NCI-H345 (cell line): ENCODE measurements around the gene ZAP70.
A peak's percentile ranks its signal among the peaks of the same experiment; 100 is the strongest.

Experiments used
- DNase-seq: peaks from one replicate; lab custom pipeline; 2025; lab: John Stamatoyannopoulos, UW

Gene ZAP70

GRCh38 chr2:97717613-97717995, 4.2 kb downstream of the ZAP70 start:
- no peak for DNase-seq

GRCh38 chr2:97718051-97718882, 4.9 kb downstream of the ZAP70 start:
- no peak for DNase-seq

- DNase-seq, result no peak
These were observed 5.6 kb downstream of the ZAP70 start for GRCh38 chr2:97718942-97719341.

DNA sequence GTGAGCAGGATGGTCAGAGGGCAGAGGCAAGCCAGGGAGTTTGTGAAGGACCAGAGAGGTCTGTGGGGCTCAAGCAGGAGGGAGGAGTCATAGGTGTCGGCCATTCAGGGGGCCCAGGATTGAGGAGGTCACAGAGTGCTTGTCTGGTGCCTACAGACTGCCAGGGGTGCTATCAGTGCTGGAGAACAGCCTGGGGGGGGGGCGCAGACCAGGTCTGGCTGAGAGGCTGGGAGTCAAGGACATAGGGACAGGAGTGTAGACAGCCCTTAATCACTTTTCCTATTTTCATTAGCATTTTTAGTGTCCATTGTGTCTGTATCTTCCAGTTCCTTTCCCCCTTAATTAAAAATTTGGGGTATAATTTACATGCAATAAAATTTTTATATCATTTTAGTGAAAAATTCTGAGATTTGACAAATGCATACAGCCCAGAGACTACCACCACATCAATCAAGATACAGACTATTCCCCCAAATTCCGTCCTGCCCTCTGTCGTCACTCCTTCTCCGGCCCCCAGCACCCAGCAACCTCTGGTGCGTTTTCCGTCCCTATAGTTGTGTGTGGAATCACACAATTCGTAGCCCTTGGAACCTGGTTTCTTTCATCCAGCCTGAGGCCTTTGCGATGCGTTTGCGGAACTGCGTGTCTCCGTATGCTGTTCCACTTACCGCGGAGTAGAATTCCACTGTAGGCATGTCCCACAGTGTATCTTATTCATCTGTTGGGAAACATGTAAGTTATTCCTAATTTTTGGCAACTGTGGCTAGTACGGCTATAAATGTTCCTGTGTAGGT, 6.2 kb downstream of the ZAP70 start:
- DNase-seq, result no peak

DNA sequence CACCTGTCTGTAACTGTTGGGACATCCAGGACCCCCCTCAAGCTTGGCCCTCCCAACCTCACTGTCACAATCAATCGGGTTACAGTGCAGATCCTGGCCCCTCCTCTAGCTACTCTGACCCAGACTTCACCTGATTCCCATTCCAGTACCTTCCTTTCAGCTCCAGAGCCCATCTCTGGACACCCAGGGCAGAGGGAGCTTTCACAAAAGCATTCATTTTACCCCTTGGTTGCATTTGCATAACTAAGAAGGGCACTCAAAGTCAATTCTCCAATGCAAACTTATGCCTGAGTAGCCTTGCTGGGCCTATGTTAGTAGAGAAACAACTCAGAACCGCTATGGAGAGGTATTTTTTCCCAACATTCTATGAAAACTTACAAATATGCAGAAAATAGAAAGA, 7.4 kb downstream of the ZAP70 start:
- no peak for DNase-seq

DNA sequence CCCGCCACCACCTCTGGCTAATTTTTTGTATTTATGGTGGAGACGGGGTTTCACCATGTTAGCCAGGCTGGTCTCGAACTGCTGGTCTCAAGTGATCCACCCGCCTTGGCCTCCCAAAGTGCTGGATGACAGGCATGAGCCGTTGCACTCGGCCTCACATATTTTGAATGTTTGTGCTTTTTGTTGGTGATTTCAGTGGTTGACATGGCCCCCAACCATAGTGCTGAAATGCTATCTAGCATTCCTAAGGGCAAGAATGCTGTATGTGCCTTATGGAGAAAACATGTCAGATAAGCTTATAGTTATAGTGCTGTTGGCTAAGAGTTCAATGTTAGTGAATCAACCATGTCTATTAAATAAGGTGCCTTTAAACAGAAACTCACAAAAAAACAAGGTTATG, 8.9 kb downstream of the ZAP70 start:
- no peak for DNase-seq

GRCh38 chr2:97723156-97724072, 10.0 kb downstream of the ZAP70 start:
- DNase-seq, result no peak

DNA sequence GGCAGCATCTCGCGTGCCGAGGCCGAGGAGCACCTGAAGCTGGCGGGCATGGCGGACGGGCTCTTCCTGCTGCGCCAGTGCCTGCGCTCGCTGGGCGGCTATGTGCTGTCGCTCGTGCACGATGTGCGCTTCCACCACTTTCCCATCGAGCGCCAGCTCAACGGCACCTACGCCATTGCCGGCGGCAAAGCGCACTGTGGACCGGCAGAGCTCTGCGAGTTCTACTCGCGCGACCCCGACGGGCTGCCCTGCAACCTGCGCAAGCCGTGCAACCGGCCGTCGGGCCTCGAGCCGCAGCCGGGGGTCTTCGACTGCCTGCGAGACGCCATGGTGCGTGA, 10.7 kb downstream of the ZAP70 start:
- DNase-seq, result no peak

DNA sequence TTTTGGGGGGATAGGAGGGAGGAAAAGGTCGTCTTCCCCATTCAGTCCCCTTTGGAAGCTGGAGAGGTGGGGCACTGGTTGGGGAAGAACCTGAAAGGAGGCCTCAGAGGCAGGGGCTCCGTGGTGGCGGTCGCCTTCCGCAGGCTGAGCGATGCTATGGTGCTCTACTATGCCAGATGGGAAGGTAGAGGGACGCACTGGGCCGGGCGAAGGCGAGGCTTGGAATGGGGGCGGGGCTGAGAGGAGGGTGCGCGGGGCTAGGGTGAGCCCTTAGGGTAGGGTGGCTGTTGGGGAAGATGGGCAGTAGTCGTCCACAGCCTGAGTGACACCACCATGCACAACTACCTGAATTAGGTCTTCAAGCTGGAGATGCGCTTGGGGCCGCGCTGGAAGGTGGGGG, 11.1 kb downstream of the ZAP70 start:
- DNase-seq, result no peak

GRCh38 chr2:97724946-97725688, 11.7 kb downstream of the ZAP70 start:
- no peak for DNase-seq

GRCh38 chr2:97726261-97727064, 13.1 kb downstream of the ZAP70 start:
- no peak for DNase-seq

GRCh38 chr2:97727296-97727695, 13.9 kb downstream of the ZAP70 start:
- DNase-seq, result no peak

DNA sequence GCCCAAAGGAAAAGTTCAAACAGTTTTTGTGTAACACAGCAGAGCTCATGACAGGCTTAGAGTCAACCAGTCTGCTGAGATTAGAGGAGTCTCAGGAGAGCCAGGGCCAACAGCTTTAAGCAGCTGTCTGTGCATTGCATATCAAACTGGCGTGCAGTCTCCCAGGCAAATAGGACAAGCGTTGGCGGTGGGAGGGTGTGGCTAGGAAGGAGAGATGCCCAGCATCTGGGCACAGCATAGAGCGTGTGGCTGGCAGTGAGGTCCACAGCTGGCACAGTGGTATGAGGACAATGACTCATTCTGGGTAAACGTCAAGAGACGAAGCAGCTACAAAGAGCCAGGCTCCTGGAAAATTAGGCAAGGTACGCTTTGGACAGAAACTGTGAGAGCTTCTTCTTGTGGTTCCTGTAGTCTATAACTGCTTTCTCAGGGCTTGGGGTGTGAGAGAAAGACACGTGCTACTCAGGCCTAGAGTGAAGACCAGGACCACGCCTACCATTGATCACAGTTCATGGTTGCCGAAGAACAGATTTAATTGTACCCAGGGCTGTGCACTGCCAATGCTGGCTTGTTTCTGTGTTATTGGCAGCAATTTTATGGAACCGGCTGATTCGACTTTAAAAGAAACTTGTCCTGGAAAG, 14.8 kb downstream of the ZAP70 start:
- DNase-seq, result peak; percentile 17

GRCh38 chr2:97730245-97730644, 16.9 kb downstream of the ZAP70 start:
- DNase-seq, result no peak

- DNase-seq, result no peak
These were observed 18.1 kb downstream of the ZAP70 start for GRCh38 chr2:97731274-97732020.

- DNase-seq, result no peak
These were observed 19.3 kb downstream of the ZAP70 start for GRCh38 chr2:97732436-97733340.

DNA sequence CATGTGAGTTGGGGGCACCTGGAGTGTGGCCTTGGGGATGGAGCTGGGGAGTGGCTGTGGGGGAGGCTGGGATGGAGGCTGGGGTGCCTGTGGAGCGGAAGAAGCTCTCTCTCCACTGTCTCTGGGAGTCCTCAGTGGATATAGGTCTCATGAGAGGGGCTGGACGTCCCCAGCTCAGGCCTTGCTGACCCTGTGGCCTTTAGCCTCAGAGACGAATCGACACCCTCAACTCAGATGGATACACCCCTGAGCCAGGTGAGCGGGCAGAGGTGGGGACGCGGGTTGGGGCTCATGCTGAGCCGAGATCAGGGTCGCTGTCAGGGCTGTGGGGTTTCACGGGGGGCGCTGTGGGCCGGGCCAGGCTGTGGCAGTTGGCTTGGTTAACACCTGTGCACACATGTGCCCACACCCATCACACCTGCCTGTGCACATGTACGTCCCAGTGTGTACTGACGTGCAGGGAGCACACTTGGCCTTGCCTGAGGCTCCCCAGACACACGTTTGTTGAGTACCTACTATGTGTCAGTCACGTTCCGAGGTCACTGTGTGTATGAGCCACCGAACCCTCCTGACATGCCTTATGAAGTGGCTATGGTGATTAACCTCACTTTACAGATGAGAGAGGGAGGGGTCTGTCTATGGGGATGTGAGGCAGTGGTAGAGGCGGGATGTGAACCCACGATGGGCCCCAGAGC, 20.1 kb downstream of the ZAP70 start:
- DNase-seq, result no peak
